HG02571 (cell line): ENCODE data around the gene DDR1.
"Not testable (repeated sequence)": the region's sequence is repeated elsewhere in the genome, so short reads cannot be mapped to it uniquely, and the experiment has no call there.

Experiments
- ATAC-seq: cut with Tn5 transposase; IDR thresholded peaks from one replicate; pipeline ENCODE4 v1.9.1; 2021; ENCODE audit warnings: mild to moderate bottlenecking, moderate library complexity; ENCODE audit not compliant: unreplicated experiment

DDR1 gene

GRCh38 chr6:30914076-30914853, 29.9 kb downstream of the DDR1 start, which contains the start of gene VARS2:
Gene VARS2, plus strand, starts transcription at chr6:30914238. Its CDS starts 599 bp downstream, at chr6:30914837.
- peak; percentile 84 for ATAC-seq

- no peak for ATAC-seq
These were observed 30.7 kb downstream of the DDR1 start for GRCh38 chr6:30914854-30915590.

- no peak for ATAC-seq
These were observed 31.2 kb downstream of the DDR1 start for GRCh38 chr6:30915591-30915946.

GRCh38 chr6:30917041-30917440, 32.7 kb downstream of the DDR1 start:
- no peak for ATAC-seq

GRCh38 chr6:30917487-30917886, 33.2 kb downstream of the DDR1 start:
- ATAC-seq: no peak

GRCh38 chr6:30918670-30919069, 34.4 kb downstream of the DDR1 start:
- ATAC-seq: no peak

DNA sequence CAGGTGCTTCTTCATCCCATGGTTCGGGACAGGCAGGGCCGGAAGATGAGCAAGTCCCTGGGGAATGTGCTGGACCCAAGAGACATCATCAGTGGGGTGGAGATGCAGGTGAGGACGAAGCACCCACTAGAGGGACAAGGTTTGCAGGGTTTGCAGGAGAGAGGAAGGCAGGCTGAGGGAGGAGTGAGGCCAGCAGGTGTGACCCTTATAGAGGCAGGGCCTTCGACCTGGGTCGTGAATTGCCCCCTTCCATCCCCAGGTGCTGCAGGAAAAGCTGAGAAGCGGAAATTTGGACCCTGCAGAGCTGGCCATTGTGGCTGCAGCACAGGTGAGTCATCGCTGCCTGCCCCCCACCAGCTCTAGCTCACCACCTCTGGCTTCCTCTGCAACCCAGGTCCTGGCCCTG, 38.1 kb downstream of the DDR1 start:
- no peak for ATAC-seq

DNA sequence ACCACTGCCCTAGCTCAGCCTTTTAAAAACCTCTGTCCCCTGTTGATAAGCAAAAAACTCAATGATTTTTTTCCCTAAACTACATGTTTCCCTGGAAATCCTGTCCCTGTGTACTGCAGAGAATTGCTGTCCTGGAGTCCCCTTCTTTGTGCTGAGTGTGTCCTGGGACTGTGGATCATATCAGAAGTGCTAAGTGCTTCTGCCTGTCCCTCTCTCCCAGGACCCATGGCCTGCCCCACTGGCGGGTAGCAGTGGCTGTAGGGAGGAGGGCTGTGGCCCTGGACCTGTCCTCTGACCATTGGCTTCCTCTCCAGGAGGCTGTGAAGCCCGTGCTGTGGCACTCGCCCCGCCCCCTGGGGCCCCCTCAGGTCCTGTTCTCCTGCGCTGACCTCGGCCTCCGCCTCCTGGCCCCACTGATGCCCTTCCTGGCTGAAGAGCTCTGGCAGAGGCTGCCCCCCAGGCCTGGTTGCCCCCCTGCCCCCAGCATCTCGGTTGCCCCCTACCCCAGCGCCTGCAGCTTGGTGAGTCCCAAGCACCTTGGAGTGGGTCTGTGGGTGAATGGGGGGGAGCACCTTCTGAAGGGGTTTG, 39.8 kb downstream of the DDR1 start:
- ATAC-seq: not testable (repeated sequence)

- ATAC-seq: no peak
These were observed 42.3 kb downstream of the DDR1 start for GRCh38 chr6:30926644-30927043.

DNA sequence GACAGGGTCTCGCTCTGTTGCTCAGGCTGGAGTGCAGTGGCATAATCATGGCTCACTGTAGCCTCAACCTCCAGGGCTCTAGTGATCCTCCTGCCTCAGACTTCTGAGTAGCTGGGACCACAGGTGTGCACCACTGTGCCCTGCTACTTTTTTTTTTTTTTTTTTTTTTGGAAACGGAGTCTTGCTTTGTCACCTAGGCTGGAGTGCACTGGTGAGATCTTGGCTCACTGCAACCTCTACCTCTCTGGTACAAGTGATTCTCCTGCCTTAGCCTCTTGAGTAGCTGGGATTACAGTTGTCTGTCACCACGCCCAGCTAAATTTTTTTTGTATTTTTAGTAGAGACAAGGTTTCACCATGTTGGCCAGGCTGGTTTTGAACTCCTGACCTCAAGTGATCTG, 42.8 kb downstream of the DDR1 start:
- not testable (repeated sequence) for ATAC-seq

DNA sequence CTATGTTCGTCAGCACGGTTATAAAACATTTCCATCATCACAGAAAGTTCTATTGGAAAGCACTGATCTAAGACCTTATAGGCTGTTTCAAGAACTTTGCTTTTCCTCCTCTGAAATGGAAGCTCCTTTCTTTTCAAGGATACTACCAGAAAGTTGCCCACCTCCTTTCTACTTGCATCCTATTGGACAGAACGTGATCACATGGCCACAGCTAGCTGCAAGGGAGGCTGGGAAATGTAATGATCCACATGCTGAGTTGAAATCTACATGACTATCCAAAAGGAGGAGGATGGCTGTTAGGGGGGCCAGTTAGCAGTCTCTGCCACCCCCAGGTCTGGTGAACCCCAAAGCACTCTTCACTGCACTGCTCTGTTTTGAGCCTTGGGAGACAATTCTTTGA, 44.4 kb downstream of the DDR1 start:
- ATAC-seq: no peak

- ATAC-seq: no peak
These were observed 46.2 kb downstream of the DDR1 start for GRCh38 chr6:30930506-30930905.

- ATAC-seq: no peak
These were observed 47.0 kb downstream of the DDR1 start for GRCh38 chr6:30931272-30931671.

DNA sequence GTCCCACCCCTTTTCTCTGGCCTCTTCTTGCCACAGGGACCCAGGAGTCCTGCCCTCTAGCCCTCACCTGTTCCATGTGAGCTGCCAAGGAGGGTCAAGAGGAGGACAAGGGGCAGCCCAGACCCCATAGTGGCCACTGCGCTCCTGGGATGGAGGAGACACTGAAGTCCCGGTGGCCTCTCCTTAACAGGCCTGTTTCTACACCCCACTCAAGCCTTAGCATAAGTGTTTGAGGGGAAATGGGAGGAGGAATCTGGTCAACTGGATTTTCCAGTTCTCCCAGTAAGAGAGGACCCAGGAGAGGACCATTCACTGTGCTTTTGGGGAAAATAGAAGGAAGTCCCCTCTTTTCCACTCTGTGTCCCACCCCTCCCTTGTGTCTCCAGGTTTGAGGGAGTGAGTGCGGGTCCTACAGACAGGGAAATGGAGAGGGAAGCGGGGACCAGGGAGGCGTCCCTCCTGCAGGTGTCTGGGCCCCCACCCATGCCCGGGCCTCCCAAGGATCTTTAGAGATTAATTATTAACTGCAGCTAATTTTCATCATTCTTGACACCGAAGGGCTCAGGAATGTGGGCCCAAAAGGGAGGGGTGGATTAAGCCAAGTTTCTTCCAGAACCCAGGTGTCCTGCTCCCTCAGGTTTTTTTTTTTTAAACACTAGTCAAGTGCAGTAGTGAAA, 47.8 kb downstream of the DDR1 start, which contains the start of gene SFTA2:
Gene SFTA2 (minus strand): TSS at position 202 of the 677 bp plus-strand sequence. CDS start 74 bp downstream, at position 128.
- no peak for ATAC-seq

GRCh38 chr6:30932665-30933365, 48.5 kb downstream of the DDR1 start:
- no peak for ATAC-seq

DNA sequence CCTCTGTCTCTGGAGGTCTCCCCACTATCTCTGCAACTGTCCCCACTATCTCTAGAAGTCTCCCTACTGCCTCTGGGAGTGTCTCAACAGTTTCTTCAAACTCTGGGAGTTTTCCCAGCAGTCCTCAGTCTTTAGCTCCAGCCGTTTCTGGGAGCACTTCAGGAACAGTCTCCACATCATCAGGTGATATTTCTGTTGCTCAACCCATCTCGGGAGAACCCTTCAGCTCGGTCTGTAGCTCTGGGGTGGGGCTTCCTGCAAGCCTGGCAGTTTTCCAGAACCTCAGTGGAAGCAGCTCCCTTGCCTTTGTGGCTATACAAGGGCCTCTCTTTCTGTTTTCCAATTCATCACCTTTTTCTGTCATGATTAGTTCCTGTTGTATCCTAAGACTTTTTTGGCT, 50.7 kb downstream of the DDR1 start:
- ATAC-seq: no peak

DNA sequence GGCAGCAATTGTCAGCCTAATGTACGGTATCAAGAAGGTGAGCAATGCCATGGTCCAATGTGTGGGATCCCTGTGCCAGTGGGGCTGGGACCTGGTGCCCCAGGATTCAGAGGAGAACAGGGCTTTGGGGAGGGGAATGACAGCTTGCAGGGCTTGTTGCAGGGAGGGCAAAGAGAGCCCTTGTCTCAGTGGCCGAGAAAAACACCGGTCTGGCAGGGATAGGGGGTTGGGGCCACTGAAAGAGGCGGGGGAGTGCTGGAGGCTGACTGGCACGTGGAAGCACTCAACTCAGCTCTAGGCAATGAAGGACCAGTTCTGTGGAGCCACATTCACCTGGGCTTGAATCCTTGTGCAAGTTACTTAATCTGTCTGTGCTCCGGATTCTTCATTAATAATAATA, 52.9 kb downstream of the DDR1 start:
- no peak for ATAC-seq

GRCh38 chr6:30938730-30939129, 54.4 kb downstream of the DDR1 start:
- no peak for ATAC-seq

- ATAC-seq: no peak
These were observed 55.2 kb downstream of the DDR1 start for GRCh38 chr6:30939473-30939872.

DNA sequence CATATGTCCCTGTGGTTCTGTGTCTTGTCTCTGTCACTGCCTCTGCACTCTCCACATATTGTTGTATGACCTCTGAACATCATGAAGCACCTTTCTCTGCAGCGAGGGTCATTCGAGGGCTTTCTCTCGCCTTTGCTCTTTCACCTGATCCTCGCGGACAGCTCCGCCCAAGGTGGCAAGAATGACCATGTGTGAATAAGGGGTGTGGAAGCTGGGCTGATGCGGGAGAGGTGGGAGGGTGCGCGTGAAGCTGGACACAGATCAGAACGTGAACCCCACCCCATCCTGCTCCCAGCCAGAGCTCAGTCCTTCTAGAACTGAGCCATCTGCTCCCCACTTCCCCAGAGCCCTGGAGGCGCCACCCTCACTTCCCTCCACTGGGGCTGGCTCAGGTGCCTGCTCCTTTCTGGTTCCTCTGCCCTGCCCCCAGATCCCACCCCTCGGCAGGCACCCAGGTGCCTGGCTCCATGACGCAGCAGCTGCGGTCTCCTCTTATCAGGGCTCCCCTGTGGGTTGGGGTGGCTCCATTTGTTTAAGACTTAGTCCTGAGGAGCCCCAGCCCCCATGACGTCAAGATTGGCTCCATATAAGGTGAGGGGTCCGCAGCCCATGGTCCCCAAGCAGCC, 56.2 kb downstream of the DDR1 start, which contains the start of gene MUCL3:
Gene MUCL3 (plus strand): TSS at position 613 of the 626 bp plus-strand sequence. CDS start 27 bp downstream, outside the sequence.
- no peak for ATAC-seq
